ENCODE measurements around the gene IPPK. TPM values are rescaled to one million over a fixed set of nuclear protein-coding genes. Genes with fewer than 3 reads are reported as not detected.

IPPK gene
- total RNA-seq, 1 donor from 2014 or later: 7.3 TPM

DNA sequence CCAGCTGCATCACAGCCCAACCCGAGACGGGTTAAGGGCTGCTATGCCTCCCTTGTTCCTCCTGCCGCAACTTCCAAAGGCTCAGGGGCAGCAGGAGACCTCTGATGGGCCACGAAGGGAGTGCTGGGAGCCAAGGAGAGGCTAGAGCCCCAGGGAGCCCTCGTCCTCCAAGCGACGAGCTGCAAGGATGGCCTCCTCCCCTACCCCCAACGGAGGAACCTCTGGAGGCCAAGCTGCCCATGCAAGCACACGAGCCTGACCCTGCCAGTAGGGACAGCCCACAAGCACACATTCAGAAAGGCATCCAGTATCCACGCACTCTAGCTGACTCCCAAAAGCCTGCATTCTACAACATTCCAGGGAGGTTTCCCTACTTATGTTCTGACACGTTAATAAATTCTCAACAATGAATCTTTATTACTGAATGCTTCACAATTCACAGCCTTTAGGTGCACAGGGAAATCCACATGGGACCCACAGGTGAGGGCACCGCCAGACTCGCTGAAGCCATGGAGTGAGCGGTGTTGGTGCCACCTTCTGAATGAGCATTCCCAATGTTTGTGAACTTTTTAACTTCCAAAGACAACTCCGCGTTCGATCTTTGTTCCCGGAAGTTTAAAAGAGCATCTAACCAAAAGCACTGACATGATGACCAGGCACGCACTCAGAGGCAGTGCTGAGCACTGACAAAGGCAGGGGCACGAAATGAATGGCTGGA is 28.7 kb downstream of the IPPK start:
- Histone ChIP-seq H3K4me3 (no peak overlapping the region), H3K27ac (no peak overlapping the region), H3K27me3 (ENCODE audit: low read depth) (no peaks in the 10 kb centered on the region), H3K4me1 (no peaks in the 10 kb centered on the region), H3K36me3 (peaks cover 100% of the 10 kb centered on the region), H3K9me3 (peaks cover 4% of the 10 kb centered on the region)
- no peak for TF ChIP-seq CTCF (IDR thresholded peaks at IDR 0.05)
- DNase-seq (peak; percentile 30), ATAC-seq (no peak)
- intact Hi-C loops (cut with DNase I): no loop called here

DNA sequence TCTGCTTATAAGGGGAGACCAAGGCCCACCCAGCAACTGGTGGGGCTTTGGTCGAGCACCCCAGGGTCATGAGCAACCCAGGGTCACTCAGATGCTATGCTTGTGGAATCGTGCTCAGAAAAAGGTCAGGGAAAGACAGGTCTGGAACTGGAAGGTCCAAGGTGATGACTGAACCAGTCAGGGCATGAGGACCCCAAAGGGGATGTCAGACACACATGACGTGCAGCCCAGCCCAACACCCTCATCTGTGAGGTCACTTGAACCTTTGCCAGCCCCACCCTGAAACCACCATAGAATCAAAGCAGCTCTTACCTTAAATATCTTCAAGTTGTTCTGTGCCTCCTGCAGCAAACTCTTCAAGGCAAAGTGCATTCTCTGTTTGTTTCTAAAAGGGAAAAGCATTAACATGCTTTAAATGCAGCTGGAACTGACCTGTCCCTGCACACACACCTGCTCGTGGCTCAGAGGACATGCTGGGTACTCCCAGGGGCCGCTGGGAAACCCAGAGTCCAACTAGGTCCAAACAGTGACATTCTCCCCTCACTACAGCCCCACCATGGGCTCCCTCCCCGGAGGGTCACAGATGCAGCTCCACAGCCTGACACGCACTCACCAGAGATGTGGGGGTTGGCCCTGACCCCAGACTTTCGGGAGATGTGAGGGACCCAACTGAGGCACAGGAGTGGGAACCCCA is 29.4 kb downstream of the IPPK start:
- Histone ChIP-seq H3K36me3 (peaks cover 100% of the 10 kb centered on the region), H3K9me3 (peaks cover under 1% of the 10 kb centered on the region), H3K27ac (no peak overlapping the region), H3K4me3 (no peak overlapping the region), H3K27me3 (ENCODE audit: low read depth) (no peaks in the 10 kb centered on the region), H3K4me1 (no peaks in the 10 kb centered on the region)
- TF ChIP-seq CTCF (IDR thresholded peaks at IDR 0.05): no peak
- peak; percentile 37 for DNase-seq
- no peak for ATAC-seq
- intact Hi-C loops (cut with DNase I): no loop called here

DNA sequence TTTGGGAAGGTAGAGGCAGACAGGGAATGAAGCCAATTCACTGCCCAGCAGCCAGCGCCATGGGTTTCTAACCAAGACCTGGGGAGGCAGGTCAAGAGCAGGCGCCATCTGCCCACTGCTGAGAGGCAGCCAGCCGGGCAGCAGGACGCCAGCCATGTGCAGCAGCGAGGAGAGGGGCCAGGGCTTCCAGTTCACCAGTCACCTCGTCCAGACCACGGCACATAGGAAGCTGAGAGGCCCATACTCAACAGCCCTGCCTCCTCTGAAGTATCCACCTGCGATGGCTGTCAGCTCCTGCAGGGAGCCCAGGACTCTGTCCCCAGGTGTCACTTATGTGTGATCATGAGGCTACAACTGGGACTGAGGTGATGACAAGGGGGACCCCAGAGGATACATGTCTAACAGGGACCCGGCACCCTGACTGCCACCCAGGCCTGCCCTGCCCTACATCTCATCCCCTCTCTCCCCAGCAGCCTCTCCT is 30.1 kb downstream of the IPPK start:
- H3K4me1 ChIP-seq: no peaks in the 10 kb centered on the region
- intact Hi-C loops (cut with DNase I): no loop called here
- H3K27ac ChIP-seq: no peak overlapping the region
- peaks cover 100% of the 10 kb centered on the region for H3K36me3 ChIP-seq
- no peak for TF ChIP-seq CTCF (IDR thresholded peaks at IDR 0.05)
- DNase-seq (peak; percentile 22), ATAC-seq (no peak)
- H3K4me3 ChIP-seq: no peak overlapping the region
- H3K27me3 ChIP-seq (ENCODE audit: low read depth): no peaks in the 10 kb centered on the region
- no peaks in the 10 kb centered on the region for H3K9me3 ChIP-seq

DNA sequence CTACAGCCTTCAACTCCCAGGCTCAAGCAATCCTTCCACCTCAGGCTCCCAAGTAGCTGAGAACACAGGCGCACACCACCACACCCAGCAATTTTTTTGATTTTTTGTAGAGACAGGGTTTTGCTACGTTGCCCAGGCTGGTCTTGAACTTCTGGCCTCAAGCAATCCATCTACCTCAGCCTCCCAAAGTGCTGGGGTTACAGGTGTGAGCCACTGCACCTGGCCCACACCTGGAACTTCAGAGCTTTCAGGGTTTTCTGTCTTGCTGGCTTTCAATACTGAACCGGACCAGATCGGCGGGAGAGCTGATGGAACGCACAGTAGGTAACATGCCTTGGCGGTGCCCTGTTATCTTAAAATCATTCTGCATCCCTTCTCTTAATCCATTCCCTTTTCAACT is 30.8 kb downstream of the IPPK start:
- DNase-seq (no peak), ATAC-seq (no peak)
- Histone ChIP-seq H3K9me3 (no peaks in the 10 kb centered on the region), H3K4me1 (no peaks in the 10 kb centered on the region), H3K27me3 (ENCODE audit: low read depth) (no peaks in the 10 kb centered on the region), H3K36me3 (peaks cover 100% of the 10 kb centered on the region), H3K27ac (no peak overlapping the region), H3K4me3 (no peak overlapping the region)
- intact Hi-C loops (cut with DNase I): no loop called here
- TF ChIP-seq CTCF (IDR thresholded peaks at IDR 0.05): no peak

- intact Hi-C loops (cut with DNase I): no loop called here
- no peak for TF ChIP-seq CTCF (IDR thresholded peaks at IDR 0.05)
- no peaks in the 10 kb centered on the region for H3K9me3 ChIP-seq
- H3K27me3 ChIP-seq (ENCODE audit: low read depth): no peaks in the 10 kb centered on the region
- H3K4me1 ChIP-seq: no peaks in the 10 kb centered on the region
- H3K4me3 ChIP-seq: no peak overlapping the region
- DNase-seq (peak; percentile 32), ATAC-seq (no peak)
- H3K27ac ChIP-seq: no peak overlapping the region
- peaks cover 100% of the 10 kb centered on the region for H3K36me3 ChIP-seq
These were observed 31.3 kb downstream of the IPPK start for GRCh38 chr9:92638621-92639101.

All from lower lobe of right lung (tissue), 2 donors.